Activated naive CD4-positive, alpha-beta T cell treated with anti-CD3 and anti-CD28 coated beads, Interleukin-2, amount 10 ng/mL, durations not matched to agents 5 hours and 36 hours (primary cell): ENCODE results near the gene CCL21. TPM values are rescaled to one million over a fixed set of nuclear protein-coding genes. Genes with fewer than 3 reads are reported as not detected.

ENCODE experiments used
- total RNA-seq, 2 experiments: library from RNA; stranded (reverse); gene quantifications; one replicate each; pipeline ENCODE4 v1.2.3, GENCODE V29; 2021

Gene CCL21, protein sequence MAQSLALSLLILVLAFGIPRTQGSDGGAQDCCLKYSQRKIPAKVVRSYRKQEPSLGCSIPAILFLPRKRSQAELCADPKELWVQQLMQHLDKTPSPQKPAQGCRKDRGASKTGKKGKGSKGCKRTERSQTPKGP
- total RNA-seq, result not detected

GRCh38 chr9:34710023-34710422 is at the start of gene CCL21:
Gene CCL21 (minus strand): TSS chr9:34710136. CDS start chr9:34710066, 70 bp downstream.

DNA sequence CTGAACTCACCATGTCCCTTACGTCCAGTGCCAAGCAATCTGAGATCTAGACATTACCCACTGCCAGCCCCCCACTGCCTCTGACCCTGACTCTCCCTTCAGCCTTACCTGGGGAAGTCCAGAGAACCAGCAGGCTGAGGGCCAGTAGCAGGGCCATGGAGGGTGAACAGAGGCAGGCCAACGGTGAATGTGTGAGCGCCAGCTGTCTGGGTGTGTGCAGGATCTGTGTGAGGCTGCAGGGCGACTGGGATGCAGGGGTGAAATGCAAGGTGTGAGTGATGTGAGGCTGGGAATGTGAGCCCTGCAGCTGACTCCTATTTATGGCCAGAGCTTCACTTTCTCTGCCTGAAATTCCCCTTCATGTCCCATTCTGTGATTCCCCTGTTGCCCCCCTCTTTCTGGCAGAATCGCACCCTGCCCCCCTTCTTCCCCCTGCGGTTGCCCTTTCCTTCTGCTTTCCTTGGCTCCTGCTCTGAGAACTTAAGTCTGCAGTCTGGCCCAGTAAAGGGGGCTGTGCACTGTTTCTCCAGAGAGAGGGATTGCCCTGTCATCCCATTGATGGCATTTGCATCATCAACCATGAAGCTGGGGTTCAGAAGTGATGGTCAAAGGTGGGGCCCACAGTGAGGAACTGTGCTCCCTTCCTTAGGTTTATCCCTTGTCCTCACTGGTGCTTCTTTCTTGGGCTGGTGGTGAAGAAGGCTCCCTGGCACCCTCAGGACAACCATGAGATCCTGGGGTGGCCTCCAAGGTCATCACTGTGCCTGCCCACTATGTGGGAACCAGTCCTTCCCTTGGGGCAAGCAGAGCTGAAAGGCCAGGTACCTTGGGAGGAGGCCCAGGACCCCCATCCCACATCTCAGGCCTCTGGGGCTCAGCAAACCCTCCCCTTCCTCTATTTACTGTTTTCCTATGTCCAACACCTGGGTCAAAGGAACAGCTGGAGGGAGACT is 18.7 kb downstream of the CCL21 start, which contains the start of gene CCL19:
CCL19 (minus strand) TSS at position 294 of the 953 bp plus-strand sequence; CDS start at position 157, 137 bp downstream.

DNA sequence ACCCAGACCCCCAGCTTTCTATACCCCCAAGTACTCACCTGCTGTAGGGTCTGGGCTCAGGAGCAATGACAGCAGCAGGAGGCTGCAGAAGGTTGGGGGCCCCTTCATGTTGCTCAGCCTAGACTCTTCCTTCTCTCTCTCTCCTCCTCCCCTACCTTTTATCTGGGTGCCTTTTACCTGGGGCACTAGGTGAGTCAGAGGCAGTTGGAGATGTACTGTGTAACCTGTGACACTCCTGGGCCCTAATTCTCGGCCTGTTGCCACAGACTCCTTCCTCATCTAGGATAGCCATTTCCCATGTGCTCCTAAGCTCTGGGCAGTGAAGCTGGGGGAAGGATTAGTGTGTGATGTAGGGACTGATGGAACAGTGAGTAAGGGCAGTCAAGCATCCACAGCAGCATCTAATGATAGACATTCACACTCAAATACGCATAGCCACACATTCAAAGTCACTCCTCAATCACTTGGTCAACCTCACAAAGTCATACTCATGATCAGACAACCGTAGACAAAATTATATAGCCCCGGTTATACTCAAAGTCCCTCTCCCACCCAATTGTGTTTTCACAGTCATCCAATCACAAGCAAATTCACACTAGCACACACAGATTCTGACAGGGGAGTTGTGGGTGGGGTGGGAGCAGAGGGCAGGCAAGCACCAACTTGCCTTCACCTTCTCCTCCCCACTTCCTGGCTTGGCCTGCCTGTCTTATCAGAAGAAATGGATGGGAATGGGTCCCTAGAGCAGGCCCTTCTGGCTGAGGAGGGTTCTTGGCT is 47.2 kb downstream of the CCL21 start, which contains the start of gene CCL27:
CCL27 (minus strand) TSS at position 132 of the 777 bp plus-strand sequence; CDS start at position 108, 24 bp downstream.

Other genes starting within 250 kb of the CCL21 start
- not detected for gene ENHO, start 187.1 kb downstream of the CCL21 start, total RNA-seq
- gene CNTFR, start 120.4 kb downstream of the CCL21 start, total RNA-seq, result not detected
- 10 to 100 TPM; 30.8 to 32.5 TPM for gene RPP25L, start 98.0 kb downstream of the CCL21 start, total RNA-seq
- 100 to 1,000 TPM; 120 to 122 TPM for gene DCTN3, start 89.6 kb downstream of the CCL21 start, total RNA-seq
- under 1 TPM in 1 of 2 experiments, not detected in 1; 0.18 TPM for gene ARID3C, start 81.1 kb downstream of the CCL21 start, total RNA-seq
- 10 to 100 TPM; 54.6 to 55.1 TPM for gene SIGMAR1, start 72.3 kb downstream of the CCL21 start, total RNA-seq
- gene GALT, start 63.5 kb downstream of the CCL21 start, total RNA-seq, result 100 to 1,000 TPM; 126 to 131 TPM
- gene IL11RA, start 58.0 kb downstream of the CCL21 start, total RNA-seq, result 10 to 100 TPM; 83.9 to 86.3 TPM
- not detected for gene CCL27, start 47.5 kb downstream of the CCL21 start, total RNA-seq
- not detected for gene CCL19, start 18.9 kb downstream of the CCL21 start, total RNA-seq
- not detected for gene PHF24, start 248.1 kb upstream of the CCL21 start, total RNA-seq